Thoracic aorta (tissue), 2 donors: ENCODE results near the gene PPP2R3C. TPM values are rescaled to one million over a fixed set of nuclear protein-coding genes. Genes with fewer than 3 reads are reported as not detected.

Experiments
- ATAC-seq: fragments of 150-250 bp; one replicate; pipeline ENCODE4 v1.8.0; 2017; ENCODE audit warnings: low read depth; ENCODE audit not compliant: insufficient number of reproducible peaks, low FRiP score
- DNase-seq: peaks from one replicate; pipeline ENCODE4 v3.0.0-alpha.2; 2020; ENCODE audit warnings: low spot score
- H3K27ac ChIP-seq, 2 donors: fragments of 200-600 bp; sonication (generic); 1 replicate in 1 of 2; 2 replicates in 1 of 2; pipeline ENCODE4 v1.5.1; 2016; ENCODE audit warnings: mild to moderate bottlenecking in 2 of 2, moderate library complexity in 2 of 2
- H3K27me3 ChIP-seq: fragments of 200-600 bp; sonication (generic); replicated peaks from 2 replicates; pipeline ENCODE4 v1.6.0; 2016; ENCODE audit warnings: mild to moderate bottlenecking; ENCODE audit not compliant: insufficient read depth
- H3K36me3 ChIP-seq: fragments of 200-600 bp; sonication (generic); one replicate; pipeline ENCODE4 v1.5.1; 2016
- H3K4me1 ChIP-seq, 2 donors: fragments of 200-600 bp; sonication (generic); 1 replicate in 1 of 2; 2 replicates in 1 of 2; pipeline versions ENCODE4 v1.5.1 to v1.6.0; 2016; ENCODE audit warnings: low read depth in 2 of 2, mild to moderate bottlenecking in 1 of 2; ENCODE audit not compliant: control insufficient read depth in 1 of 2
- H3K4me3 ChIP-seq: fragments of 200-600 bp; sonication (generic); 2 replicates; pipeline ENCODE4 v1.5.1; 2016; ENCODE audit warnings: mild to moderate bottlenecking
- H3K9me3 ChIP-seq: fragments of 200-600 bp; sonication (generic); 2 replicates; pipeline ENCODE4 v1.5.1; 2016
- CTCF ChIP-seq: fragments of 200-600 bp; sonication (generic); IDR thresholded peaks from one replicate; pipeline ENCODE4 v1.5.1; 2019; ENCODE audit warnings: antibody characterized with exemption
- total RNA-seq, 2 donors: library from RNA; depleted of rRNA; stranded (reverse); fragments of >200 nt; gene quantifications; one replicate each; pipeline versions ENCODE4 v1.1.0 to v1.2.3, GENCODE V29; 2016

Gene PPP2R3C
- total RNA-seq, 2 donors from 2014 or later = 29.5 to 31.6 TPM

- Histone ChIP-seq H3K36me3 (no peaks in the 10 kb centered on the region), H3K9me3 (no peaks in the 10 kb centered on the region), H3K4me1 (no peaks in the 10 kb centered on the region), H3K4me3 (no peak overlapping the region), H3K27me3 (no peaks in the 10 kb centered on the region), H3K27ac (no peak overlapping the region)
- no peak for TF ChIP-seq CTCF
- ATAC-seq (no peak), DNase-seq (no peak)
Observed at GRCh38 chr14:35149239-35149638, 27.4 kb upstream of the PPP2R3C start.

GRCh38 chr14:35147711-35148110, 25.9 kb upstream of the PPP2R3C start:
- no peaks in the 10 kb centered on the region for H3K4me1 ChIP-seq
- H3K4me3 ChIP-seq = no peak overlapping the region
- no peaks in the 10 kb centered on the region for H3K9me3 ChIP-seq
- H3K27ac ChIP-seq = no peak overlapping the region
- ATAC-seq (no peak), DNase-seq (no peak)
- H3K36me3 ChIP-seq = no peaks in the 10 kb centered on the region
- no peaks in the 10 kb centered on the region for H3K27me3 ChIP-seq
- no peak for TF ChIP-seq CTCF

GRCh38 chr14:35147186-35147585, 25.4 kb upstream of the PPP2R3C start:
- H3K27ac ChIP-seq = no peak overlapping the region
- no peak for ATAC-seq
- no peaks in the 10 kb centered on the region for H3K4me1 ChIP-seq
- DNase-seq = no peak
- no peaks in the 10 kb centered on the region for H3K36me3 ChIP-seq
- H3K4me3 ChIP-seq = no peak overlapping the region
- no peaks in the 10 kb centered on the region for H3K27me3 ChIP-seq
- TF ChIP-seq CTCF = no peak
- no peaks in the 10 kb centered on the region for H3K9me3 ChIP-seq

GRCh38 chr14:35146711-35147149, 24.9 kb upstream of the PPP2R3C start:
- Histone ChIP-seq H3K9me3 (no peaks in the 10 kb centered on the region), H3K4me3 (no peak overlapping the region), H3K27ac (no peak overlapping the region), H3K27me3 (no peaks in the 10 kb centered on the region), H3K4me1 (no peaks in the 10 kb centered on the region), H3K36me3 (no peaks in the 10 kb centered on the region)
- no peak for DNase-seq
- ATAC-seq = no peak
- TF ChIP-seq CTCF = no peak

GRCh38 chr14:35144029-35144428, 22.2 kb upstream of the PPP2R3C start:
- no peaks in the 10 kb centered on the region for H3K4me1 ChIP-seq
- peaks cover under 1% of the 10 kb centered on the region for H3K36me3 ChIP-seq
- no peak for ATAC-seq
- no peak overlapping the region for H3K27ac ChIP-seq
- no peak overlapping the region for H3K4me3 ChIP-seq
- DNase-seq = no peak
- H3K9me3 ChIP-seq = no peaks in the 10 kb centered on the region
- no peak for TF ChIP-seq CTCF
- H3K27me3 ChIP-seq = no peaks in the 10 kb centered on the region
